H1 (cell line): Measurements from ENCODE around the gene TEX51. TPM values are rescaled to one million over a fixed set of nuclear protein-coding genes. Genes with fewer than 3 reads are reported as not detected.

Source experiments
- GABPA ChIP-seq: IDR thresholded peaks from 2 replicates; pipeline ENCODE4 v1.6.1; 2011; ENCODE audit warnings: mild to moderate bottlenecking, low read length, moderate library complexity, borderline replicate concordance; ENCODE audit not compliant: insufficient read depth
- HDAC2 ChIP-seq, 2 experiments: fragments of 300-600 bp in 1 of 2; sonication (generic) in 1 of 2; IDR thresholded peaks; 2 replicates each; pipeline ENCODE4 v1.6.1; 2011 to 2012; ENCODE audit warnings: low read depth in 2 of 2, low read length in 2 of 2, mild to moderate bottlenecking in 2 of 2, moderate library complexity in 2 of 2, borderline replicate concordance in 1 of 2, inconsistent platforms in 1 of 2
- JUN ChIP-seq: IDR thresholded peaks from 2 replicates; pipeline ENCODE4 v1.6.1; 2011; ENCODE audit warnings: low read depth, mild to moderate bottlenecking, improper control_type of control experiment, low read length
- KDM5A ChIP-seq: fragments of 200-600 bp; IDR thresholded peaks from 2 replicates; pipeline ENCODE4 v1.7.1; 2012; ENCODE audit warnings: mild to moderate bottlenecking, low read length, inconsistent platforms, mixed read lengths
- SIN3A ChIP-seq, 2 experiments: IDR thresholded peaks in 1 of 2; conservative IDR thresholded peaks in 1 of 2; 2 replicates each; pipeline ENCODE4 v1.6.1; 2011 to 2012; ENCODE audit warnings: low read length in 2 of 2, improper control_type of control experiment in 1 of 2, low read depth in 1 of 2, mild to moderate bottlenecking in 1 of 2
- SP2 ChIP-seq: IDR thresholded peaks from 2 replicates; pipeline ENCODE4 v1.6.1; 2012; ENCODE audit warnings: mild to moderate bottlenecking, low read length, inconsistent platforms
- SRF ChIP-seq: IDR thresholded peaks from 2 replicates; pipeline ENCODE4 v1.6.1; 2011; ENCODE audit warnings: mild to moderate bottlenecking, low read depth, low read length, moderate library complexity
- TAF1 ChIP-seq: IDR thresholded peaks from 2 replicates; pipeline ENCODE4 v1.6.1; 2011; ENCODE audit warnings: mild to moderate bottlenecking, low read depth, low read length
- TBP ChIP-seq: IDR thresholded peaks from 2 replicates; pipeline ENCODE4 v1.6.1; 2011; ENCODE audit warnings: low read depth, low read length, improper control_type of control experiment
- polyA plus RNA-seq, 7 experiments: library from polyadenylated mRNA; depleted of rRNA in 3 of 7; stranded (reverse) in 5 of 7; unstranded in 2 of 7; fragments of >200 nt in 5 of 7; fragments of 200-250 nt in 2 of 7; gene quantifications; 1 replicate in 5 of 7; 2 replicates in 1 of 7; 4 replicates in 1 of 7; pipeline versions ENCODE4 v1.2.1 to v1.2.3, GENCODE V29; 2011 to 2013; ENCODE audit warnings: missing spikeins in 2 of 7, mixed read lengths in 2 of 7
- total RNA-seq: library from RNA; stranded (reverse); fragmentation: NEBNext Ultra II Directional; extraction: Animal tissue kit (Norgen Biotek cat#: 25700); gene quantifications from 2 replicates; pipeline ENCODE4 v1.2.1, GENCODE V29; 2021
- TF ChIP-seq, protein P1 (sequence below): fragments of 300-600 bp; sonication (generic); IDR thresholded peaks from 2 replicates; pipeline ENCODE4 v1.7.1; 2012; ENCODE audit warnings: low read length, moderate library complexity, mild to moderate bottlenecking, inconsistent platforms; ENCODE audit not compliant: insufficient replicate concordance

The TEX51 gene
- total and polyA plus RNA-seq, 2 of the 8 experiments (the other 6 are each of a cell fraction or from before 2014, with no cell fraction given): not detected

- TF ChIP-seq, protein P1, sequence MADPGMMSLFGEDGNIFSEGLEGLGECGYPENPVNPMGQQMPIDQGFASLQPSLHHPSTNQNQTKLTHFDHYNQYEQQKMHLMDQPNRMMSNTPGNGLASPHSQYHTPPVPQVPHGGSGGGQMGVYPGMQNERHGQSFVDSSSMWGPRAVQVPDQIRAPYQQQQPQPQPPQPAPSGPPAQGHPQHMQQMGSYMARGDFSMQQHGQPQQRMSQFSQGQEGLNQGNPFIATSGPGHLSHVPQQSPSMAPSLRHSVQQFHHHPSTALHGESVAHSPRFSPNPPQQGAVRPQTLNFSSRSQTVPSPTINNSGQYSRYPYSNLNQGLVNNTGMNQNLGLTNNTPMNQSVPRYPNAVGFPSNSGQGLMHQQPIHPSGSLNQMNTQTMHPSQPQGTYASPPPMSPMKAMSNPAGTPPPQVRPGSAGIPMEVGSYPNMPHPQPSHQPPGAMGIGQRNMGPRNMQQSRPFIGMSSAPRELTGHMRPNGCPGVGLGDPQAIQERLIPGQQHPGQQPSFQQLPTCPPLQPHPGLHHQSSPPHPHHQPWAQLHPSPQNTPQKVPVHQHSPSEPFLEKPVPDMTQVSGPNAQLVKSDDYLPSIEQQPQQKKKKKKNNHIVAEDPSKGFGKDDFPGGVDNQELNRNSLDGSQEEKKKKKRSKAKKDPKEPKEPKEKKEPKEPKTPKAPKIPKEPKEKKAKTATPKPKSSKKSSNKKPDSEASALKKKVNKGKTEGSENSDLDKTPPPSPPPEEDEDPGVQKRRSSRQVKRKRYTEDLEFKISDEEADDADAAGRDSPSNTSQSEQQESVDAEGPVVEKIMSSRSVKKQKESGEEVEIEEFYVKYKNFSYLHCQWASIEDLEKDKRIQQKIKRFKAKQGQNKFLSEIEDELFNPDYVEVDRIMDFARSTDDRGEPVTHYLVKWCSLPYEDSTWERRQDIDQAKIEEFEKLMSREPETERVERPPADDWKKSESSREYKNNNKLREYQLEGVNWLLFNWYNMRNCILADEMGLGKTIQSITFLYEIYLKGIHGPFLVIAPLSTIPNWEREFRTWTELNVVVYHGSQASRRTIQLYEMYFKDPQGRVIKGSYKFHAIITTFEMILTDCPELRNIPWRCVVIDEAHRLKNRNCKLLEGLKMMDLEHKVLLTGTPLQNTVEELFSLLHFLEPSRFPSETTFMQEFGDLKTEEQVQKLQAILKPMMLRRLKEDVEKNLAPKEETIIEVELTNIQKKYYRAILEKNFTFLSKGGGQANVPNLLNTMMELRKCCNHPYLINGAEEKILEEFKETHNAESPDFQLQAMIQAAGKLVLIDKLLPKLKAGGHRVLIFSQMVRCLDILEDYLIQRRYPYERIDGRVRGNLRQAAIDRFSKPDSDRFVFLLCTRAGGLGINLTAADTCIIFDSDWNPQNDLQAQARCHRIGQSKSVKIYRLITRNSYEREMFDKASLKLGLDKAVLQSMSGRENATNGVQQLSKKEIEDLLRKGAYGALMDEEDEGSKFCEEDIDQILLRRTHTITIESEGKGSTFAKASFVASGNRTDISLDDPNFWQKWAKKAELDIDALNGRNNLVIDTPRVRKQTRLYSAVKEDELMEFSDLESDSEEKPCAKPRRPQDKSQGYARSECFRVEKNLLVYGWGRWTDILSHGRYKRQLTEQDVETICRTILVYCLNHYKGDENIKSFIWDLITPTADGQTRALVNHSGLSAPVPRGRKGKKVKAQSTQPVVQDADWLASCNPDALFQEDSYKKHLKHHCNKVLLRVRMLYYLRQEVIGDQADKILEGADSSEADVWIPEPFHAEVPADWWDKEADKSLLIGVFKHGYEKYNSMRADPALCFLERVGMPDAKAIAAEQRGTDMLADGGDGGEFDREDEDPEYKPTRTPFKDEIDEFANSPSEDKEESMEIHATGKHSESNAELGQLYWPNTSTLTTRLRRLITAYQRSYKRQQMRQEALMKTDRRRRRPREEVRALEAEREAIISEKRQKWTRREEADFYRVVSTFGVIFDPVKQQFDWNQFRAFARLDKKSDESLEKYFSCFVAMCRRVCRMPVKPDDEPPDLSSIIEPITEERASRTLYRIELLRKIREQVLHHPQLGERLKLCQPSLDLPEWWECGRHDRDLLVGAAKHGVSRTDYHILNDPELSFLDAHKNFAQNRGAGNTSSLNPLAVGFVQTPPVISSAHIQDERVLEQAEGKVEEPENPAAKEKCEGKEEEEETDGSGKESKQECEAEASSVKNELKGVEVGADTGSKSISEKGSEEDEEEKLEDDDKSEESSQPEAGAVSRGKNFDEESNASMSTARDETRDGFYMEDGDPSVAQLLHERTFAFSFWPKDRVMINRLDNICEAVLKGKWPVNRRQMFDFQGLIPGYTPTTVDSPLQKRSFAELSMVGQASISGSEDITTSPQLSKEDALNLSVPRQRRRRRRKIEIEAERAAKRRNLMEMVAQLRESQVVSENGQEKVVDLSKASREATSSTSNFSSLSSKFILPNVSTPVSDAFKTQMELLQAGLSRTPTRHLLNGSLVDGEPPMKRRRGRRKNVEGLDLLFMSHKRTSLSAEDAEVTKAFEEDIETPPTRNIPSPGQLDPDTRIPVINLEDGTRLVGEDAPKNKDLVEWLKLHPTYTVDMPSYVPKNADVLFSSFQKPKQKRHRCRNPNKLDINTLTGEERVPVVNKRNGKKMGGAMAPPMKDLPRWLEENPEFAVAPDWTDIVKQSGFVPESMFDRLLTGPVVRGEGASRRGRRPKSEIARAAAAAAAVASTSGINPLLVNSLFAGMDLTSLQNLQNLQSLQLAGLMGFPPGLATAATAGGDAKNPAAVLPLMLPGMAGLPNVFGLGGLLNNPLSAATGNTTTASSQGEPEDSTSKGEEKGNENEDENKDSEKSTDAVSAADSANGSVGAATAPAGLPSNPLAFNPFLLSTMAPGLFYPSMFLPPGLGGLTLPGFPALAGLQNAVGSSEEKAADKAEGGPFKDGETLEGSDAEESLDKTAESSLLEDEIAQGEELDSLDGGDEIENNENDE: no peak
- no peak for TF ChIP-seq SP2
- TF ChIP-seq TAF1: no peak
- no peak for TF ChIP-seq GABPA
- no peak for TF ChIP-seq SRF
- no peak for TF ChIP-seq JUN
- TF ChIP-seq HDAC2 (IDR thresholded peaks at IDR 0.05; ENCODE audit: borderline replicate concordance in 1 of 2, low read depth in 2 of 2, low read length in 2 of 2): no peak
- no peak for TF ChIP-seq KDM5A
- TF ChIP-seq TBP: no peak
- no peak for TF ChIP-seq SIN3A (conservative IDR thresholded peaks at IDR 0.05 in 1 of 2, IDR thresholded peaks at IDR 0.05 in 1 of 2; ENCODE audit: low read depth in 1 of 2, low read length in 2 of 2)
Observed at GRCh38 chr2:126914811-126915500, 16.3 kb downstream of the TEX51 start (continued).
